Calu3 (cell line): ENCODE results near the gene BIRC2. TPM values are rescaled to one million over a fixed set of nuclear protein-coding genes. Genes with fewer than 3 reads are reported as not detected.

ENCODE experiments used
- BruUV-seq: library from RNA; stranded (reverse); fragments of 400-500 nt; replicated peaks from 2 replicates; lab custom pipeline; 2021; lab: Mats Ljungman, UMichigan
- CTCF ChIA-PET: fragments of 300-600 bp; sonication (Branson Sonifier 250); formaldehyde crosslinking; loops from one replicate; lab custom pipeline; 2022; ENCODE audit warnings: antibody characterized with exemption; lab: Charles Lee
- DNase-seq: peaks from one replicate; pipeline ENCODE4 v3.0.0; 2022
- H3K27ac Mint-ChIP-seq: one replicate; pipeline ENCODE4 v1.8.0; 2022; ENCODE audit warnings: mixed read lengths; ENCODE audit not compliant: unreplicated experiment
- H3K27me3 Mint-ChIP-seq: one replicate; pipeline ENCODE4 v1.8.0; 2022; ENCODE audit warnings: mixed read lengths; ENCODE audit not compliant: unreplicated experiment
- H3K36me3 Mint-ChIP-seq: one replicate; pipeline ENCODE4 v1.8.0; 2022; ENCODE audit warnings: mild to moderate bottlenecking, moderate library complexity, mixed read lengths; ENCODE audit not compliant: insufficient read depth, unreplicated experiment
- H3K4me1 Mint-ChIP-seq: one replicate; pipeline ENCODE4 v1.8.0; 2022; ENCODE audit warnings: mild to moderate bottlenecking, low read depth, mixed read lengths; ENCODE audit not compliant: unreplicated experiment
- H3K4me3 Mint-ChIP-seq: one replicate; pipeline ENCODE4 v1.8.0; 2022; ENCODE audit warnings: mild to moderate bottlenecking, low read depth, moderate library complexity, mixed read lengths; ENCODE audit not compliant: unreplicated experiment
- H3K9me3 Mint-ChIP-seq: one replicate; pipeline ENCODE4 v1.8.0; 2022; ENCODE audit warnings: low read depth, mixed read lengths; ENCODE audit not compliant: unreplicated experiment
- intact Hi-C: fragments of 100-400 bp; cut with micrococcal nuclease; formaldehyde crosslinking; loops from one replicate; pipeline ENCODE4 v1.10.0; 2022; ENCODE audit not compliant: unreplicated experiment
- total RNA-seq: library from RNA; stranded (reverse); gene quantifications from 2 replicates; pipeline ENCODE4 v1.2.3, GENCODE V29; 2022
- TF ChIP-seq, protein P1 (sequence below): fragments of 200-600 bp; IDR thresholded peaks from one replicate; pipeline ENCODE4 v1.8.0; 2022; ENCODE audit warnings: antibody characterized with exemption; ENCODE audit not compliant: unreplicated experiment

BIRC2 gene
- total RNA-seq, 1 experiment from 2014 or later = 32.6 TPM

DNA sequence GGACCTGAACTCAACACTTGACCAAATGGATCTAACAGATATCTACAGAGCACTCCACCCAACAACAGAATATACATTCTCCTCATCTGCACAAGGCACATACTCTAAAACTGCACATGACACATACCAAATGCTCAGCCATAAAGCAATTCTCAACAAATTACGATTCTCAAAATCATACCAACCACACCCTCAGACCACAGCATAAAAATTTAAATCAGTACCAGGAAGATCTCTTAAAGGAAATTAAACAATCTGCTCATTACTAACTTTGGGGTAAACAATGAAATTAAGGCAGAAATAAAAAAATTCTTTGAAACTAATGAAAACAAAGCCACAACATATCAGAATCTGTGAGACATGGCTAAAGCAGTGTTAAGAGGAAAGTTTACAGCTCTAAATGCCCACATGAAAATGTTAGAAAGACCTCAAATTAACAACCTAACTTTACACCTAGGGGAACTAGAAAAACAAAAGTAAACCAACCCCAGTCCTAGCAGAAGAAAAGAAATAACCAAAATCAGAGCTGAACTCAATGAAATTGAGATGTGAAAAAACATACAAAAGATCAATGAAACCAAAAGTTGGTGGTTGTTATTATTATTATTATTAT lies 68.4 kb downstream of the BIRC2 start:
- CTCF ChIA-PET = no interaction called here
- TF ChIP-seq, protein P1, sequence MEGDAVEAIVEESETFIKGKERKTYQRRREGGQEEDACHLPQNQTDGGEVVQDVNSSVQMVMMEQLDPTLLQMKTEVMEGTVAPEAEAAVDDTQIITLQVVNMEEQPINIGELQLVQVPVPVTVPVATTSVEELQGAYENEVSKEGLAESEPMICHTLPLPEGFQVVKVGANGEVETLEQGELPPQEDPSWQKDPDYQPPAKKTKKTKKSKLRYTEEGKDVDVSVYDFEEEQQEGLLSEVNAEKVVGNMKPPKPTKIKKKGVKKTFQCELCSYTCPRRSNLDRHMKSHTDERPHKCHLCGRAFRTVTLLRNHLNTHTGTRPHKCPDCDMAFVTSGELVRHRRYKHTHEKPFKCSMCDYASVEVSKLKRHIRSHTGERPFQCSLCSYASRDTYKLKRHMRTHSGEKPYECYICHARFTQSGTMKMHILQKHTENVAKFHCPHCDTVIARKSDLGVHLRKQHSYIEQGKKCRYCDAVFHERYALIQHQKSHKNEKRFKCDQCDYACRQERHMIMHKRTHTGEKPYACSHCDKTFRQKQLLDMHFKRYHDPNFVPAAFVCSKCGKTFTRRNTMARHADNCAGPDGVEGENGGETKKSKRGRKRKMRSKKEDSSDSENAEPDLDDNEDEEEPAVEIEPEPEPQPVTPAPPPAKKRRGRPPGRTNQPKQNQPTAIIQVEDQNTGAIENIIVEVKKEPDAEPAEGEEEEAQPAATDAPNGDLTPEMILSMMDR = no peak
- no peaks in the 10 kb centered on the region for H3K36me3 Mint-ChIP-seq
- peaks cover 8% of the 10 kb centered on the region for H3K9me3 Mint-ChIP-seq
- H3K4me1 Mint-ChIP-seq = peaks cover 27% of the 10 kb centered on the region
- no peaks in the 10 kb centered on the region for H3K27me3 Mint-ChIP-seq
- no peak for DNase-seq
- no peak overlapping the region for H3K4me3 Mint-ChIP-seq
- intact Hi-C loops = loop anchor here (5.0 kb wide), 1 partner anchor 37 kb away; the partner anchor contains the start of gene TMEM123
- BruUV-seq = no TSS peak
- peak overlapping the region; percentile 38 for H3K27ac Mint-ChIP-seq

DNA sequence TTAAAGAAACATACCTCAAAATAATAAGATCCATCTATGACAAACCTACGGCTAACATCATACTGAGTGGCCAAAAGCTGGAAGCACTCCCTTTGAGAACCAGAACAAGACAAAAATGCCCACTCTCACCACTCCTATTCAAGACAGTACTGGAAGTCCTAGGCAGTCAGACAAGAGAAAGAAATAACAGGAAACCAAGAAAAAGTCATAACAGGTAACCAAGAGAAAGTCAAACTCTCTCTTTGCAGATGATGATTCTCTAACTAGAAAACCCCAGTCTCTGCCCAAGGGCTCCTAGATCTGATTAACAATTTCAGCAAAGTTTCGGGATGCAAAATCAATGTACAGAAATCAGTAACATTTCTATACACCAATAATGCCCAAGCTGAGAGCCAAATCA lies 70.0 kb downstream of the BIRC2 start:
- CTCF ChIA-PET = no interaction called here
- DNase-seq = no peak
- Mint-ChIP-seq H3K4me3 (no peak overlapping the region), H3K27me3 (no peaks in the 10 kb centered on the region), H3K9me3 (peaks cover 8% of the 10 kb centered on the region), H3K27ac (no peak overlapping the region), H3K4me1 (peaks cover 27% of the 10 kb centered on the region), H3K36me3 (no peaks in the 10 kb centered on the region)
- BruUV-seq = no TSS peak
- intact Hi-C loops = loop anchor here (5.0 kb wide), 1 partner anchor 35 kb away; the partner anchor contains the start of gene TMEM123
- TF ChIP-seq, protein P1 = no peak

DNA sequence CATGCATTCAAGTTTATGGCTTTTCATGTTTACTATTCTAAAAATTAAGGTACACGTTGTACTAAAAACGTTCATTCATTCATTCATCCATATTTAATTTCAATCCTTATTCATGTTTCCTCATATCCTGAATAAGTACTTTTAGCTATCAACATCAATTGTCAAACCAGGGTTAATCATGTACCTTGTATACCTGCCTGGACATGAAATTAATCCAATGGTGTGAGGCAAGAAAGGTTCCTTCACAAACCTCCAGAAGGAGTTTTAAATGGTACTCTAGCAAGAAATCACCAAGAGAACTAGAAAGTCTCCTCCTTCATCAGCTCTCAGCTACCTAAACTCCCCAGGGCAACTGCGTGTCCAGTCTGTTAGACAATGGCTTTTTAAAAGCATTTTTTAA lies 72.2 kb downstream of the BIRC2 start:
- no TSS peak for BruUV-seq
- intact Hi-C loops = loop anchor here (5.0 kb wide), 1 partner anchor 33 kb away; the partner anchor contains the start of gene TMEM123
- TF ChIP-seq, protein P1 = no peak
- CTCF ChIA-PET = interaction anchor here (0.6 kb wide), 1 partner anchor 18 kb away, joined by 3 read pairs; no protein-coding TSS in a partner anchor
- H3K4me1 Mint-ChIP-seq = peaks cover 20% of the 10 kb centered on the region
- H3K9me3 Mint-ChIP-seq = peaks cover 8% of the 10 kb centered on the region
- H3K27me3 Mint-ChIP-seq = no peaks in the 10 kb centered on the region
- H3K36me3 Mint-ChIP-seq = no peaks in the 10 kb centered on the region
- DNase-seq = no peak
- no peak overlapping the region for H3K27ac Mint-ChIP-seq
- no peak overlapping the region for H3K4me3 Mint-ChIP-seq

DNA sequence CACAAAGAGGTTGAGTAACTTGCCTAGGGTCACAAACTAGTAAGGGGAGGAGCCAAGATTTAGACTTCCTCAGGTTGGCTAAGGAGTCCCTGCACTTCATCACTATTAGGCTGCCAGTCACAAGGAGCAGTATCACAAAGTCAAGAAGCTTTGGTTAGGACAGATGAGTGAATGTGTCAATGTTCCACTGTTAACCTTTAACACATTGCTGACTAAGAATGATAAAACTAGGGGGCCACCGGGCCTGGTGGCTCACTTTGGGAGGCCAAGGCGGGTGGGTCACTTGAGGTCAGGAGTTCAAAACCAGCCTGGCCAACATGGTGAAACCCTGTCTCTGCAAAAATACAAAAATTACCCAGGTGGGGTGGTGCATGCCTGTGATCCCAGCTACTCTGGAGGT lies 73.5 kb downstream of the BIRC2 start:
- H3K27me3 Mint-ChIP-seq = no peaks in the 10 kb centered on the region
- no peak for DNase-seq
- CTCF ChIA-PET = no interaction called here
- H3K9me3 Mint-ChIP-seq = peaks cover 5% of the 10 kb centered on the region
- no peaks in the 10 kb centered on the region for H3K36me3 Mint-ChIP-seq
- H3K4me3 Mint-ChIP-seq = no peak overlapping the region
- H3K4me1 Mint-ChIP-seq = peaks cover 7% of the 10 kb centered on the region
- intact Hi-C loops = no loop called here
- H3K27ac Mint-ChIP-seq = no peak overlapping the region
- BruUV-seq = no TSS peak
- TF ChIP-seq, protein P1 = no peak
